SK-N-SH (cell line): Measurements from ENCODE around the gene NFATC3. TPM values are rescaled to one million over a fixed set of nuclear protein-coding genes. Genes with fewer than 3 reads are reported as not detected.

Source experiments
- CTCF ChIA-PET: fragments of 300-600, 350-600 bp; formaldehyde crosslinking; extraction: SDS; loops from one replicate; lab custom pipeline; 2021; lab: Yijun Ruan, JAX
- POLR2A ChIA-PET: fragments of 350-600 bp; sonication (Branson Sonifier 250); formaldehyde crosslinking; extraction: SDS; loops from one replicate; lab custom pipeline; 2020; ENCODE audit warnings: antibody characterized with exemption, inconsistent platforms; lab: Yijun Ruan, JAX
- DNase-seq: peaks from one replicate; pipeline ENCODE4 v3.0.0; 2012
- H2AFZ ChIP-seq: fragments of 200-600 bp; sonication (generic); 2 replicates; pipeline ENCODE4 v1.8.1; 2016; ENCODE audit warnings: antibody characterized with exemption, mild to moderate bottlenecking, low read depth
- H3F3A ChIP-seq: fragments of 200-600 bp; sonication (generic); replicated peaks from 2 replicates; pipeline ENCODE3; 2016; ENCODE audit warnings: antibody characterized with exemption, mild to moderate bottlenecking; ENCODE audit not compliant: insufficient read depth
- H3K27ac ChIP-seq, 2 experiments: fragments of 200-500 bp in 1 of 2; fragments of 200-600 bp in 1 of 2; sonication (Bioruptor generic) in 1 of 2; sonication (generic), shearing (Covaris generic) in 1 of 2; 2 replicates each; pipeline versions ENCODE4 v1.5.1 to v1.6.1; 2014 to 2016; ENCODE audit warnings: low read depth in 2 of 2, inconsistent platforms in 1 of 2, low read length in 1 of 2, mild to moderate bottlenecking in 1 of 2, mixed read lengths in 1 of 2
- H3K27me3 ChIP-seq: fragments of 200-600 bp; sonication (generic), shearing (Covaris generic); 2 replicates; pipeline ENCODE4 v1.6.1; 2016; ENCODE audit warnings: mixed run types; ENCODE audit not compliant: insufficient read depth
- H3K36me3 ChIP-seq, 2 experiments: fragments of 200-500 bp in 1 of 2; fragments of 200-600 bp in 1 of 2; sonication (Bioruptor generic) in 1 of 2; sonication (generic) in 1 of 2; replicated peaks in 1 of 2; 2 replicates each; pipeline versions ENCODE3 to v1.5.1; 2014 to 2016; ENCODE audit warnings: low read length in 1 of 2, mild to moderate bottlenecking in 1 of 2; ENCODE audit not compliant: insufficient read depth in 2 of 2, control insufficient read depth in 1 of 2
- H3K4me1 ChIP-seq, 2 experiments: fragments of 200-500 bp in 1 of 2; fragments of 200-600 bp in 1 of 2; sonication (Bioruptor generic) in 1 of 2; sonication (generic), shearing (Covaris generic) in 1 of 2; 2 replicates each; pipeline versions ENCODE4 v1.5.1 to v1.6.1; 2014 to 2016; ENCODE audit warnings: low read depth in 1 of 2, low read length in 1 of 2, mixed run types in 1 of 2; ENCODE audit not compliant: insufficient read depth in 2 of 2, control insufficient read depth in 1 of 2
- H3K4me2 ChIP-seq: fragments of 200-600 bp; sonication (generic), shearing (Covaris generic); 2 replicates; pipeline ENCODE4 v1.6.1; 2017; ENCODE audit warnings: mixed run types
- H3K4me3 ChIP-seq, 2 experiments: fragments of 200-500 bp in 1 of 2; fragments of 200-600 bp in 1 of 2; sonication (Bioruptor generic) in 1 of 2; sonication (generic), shearing (Covaris generic) in 1 of 2; 2 replicates each; pipeline versions ENCODE4 v1.5.1 to v1.8.1; 2014 to 2016; ENCODE audit warnings: low read depth in 2 of 2, inconsistent platforms in 1 of 2, low read length in 1 of 2, mild to moderate bottlenecking in 1 of 2, mixed read lengths in 1 of 2, moderate library complexity in 1 of 2
- H3K79me2 ChIP-seq: fragments of 200-600 bp; sonication (generic); 2 replicates; pipeline ENCODE4 v1.8.1; 2017; ENCODE audit warnings: mild to moderate bottlenecking; ENCODE audit not compliant: insufficient read depth
- H3K9ac ChIP-seq: fragments of 200-600 bp; sonication (generic); 2 replicates; pipeline ENCODE4 v1.6.1; 2017; ENCODE audit warnings: mixed run types
- H3K9me2 ChIP-seq: fragments of 200-600 bp; sonication (generic); 2 replicates; pipeline ENCODE4 v1.6.1; 2017; ENCODE audit warnings: mixed run types
- H3K9me3 ChIP-seq: fragments of 200-600 bp; sonication (generic); 2 replicates; pipeline ENCODE4 v1.6.1; 2017; ENCODE audit warnings: mixed run types, mild to moderate bottlenecking, moderate library complexity
- H4K20me1 ChIP-seq: fragments of 200-600 bp; sonication (generic); 2 replicates; pipeline ENCODE4 v1.6.1; 2017; ENCODE audit warnings: mild to moderate bottlenecking, mixed run types; ENCODE audit not compliant: insufficient read depth
- CHD2 ChIP-seq: fragments of 150-350 bp; IDR thresholded peaks from 2 replicates; pipeline ENCODE4 v1.6.1; 2018; ENCODE audit warnings: low read length; ENCODE audit not compliant: partially characterized antibody
- FOSL2 ChIP-seq: IDR thresholded peaks from 2 replicates; pipeline ENCODE4 v1.4.0; 2012; ENCODE audit warnings: low read depth, mild to moderate bottlenecking, moderate library complexity, borderline replicate concordance
- GABPA ChIP-seq: IDR thresholded peaks from 2 replicates; pipeline ENCODE4 v1.4.0; 2012; ENCODE audit warnings: low read depth, mild to moderate bottlenecking
- MAX ChIP-seq: IDR thresholded peaks from 2 replicates; pipeline ENCODE4 v1.4.0; 2012; ENCODE audit warnings: low read depth
- MEF2A ChIP-seq: IDR thresholded peaks from 2 replicates; pipeline ENCODE4 v1.4.0; 2012; ENCODE audit warnings: low read depth, borderline replicate concordance
- RAD21 ChIP-seq: IDR thresholded peaks from 2 replicates; pipeline ENCODE4 v1.6.1; 2012; ENCODE audit warnings: mild to moderate bottlenecking, low read length
- RXRA ChIP-seq: IDR thresholded peaks from 2 replicates; pipeline ENCODE4 v1.4.0; 2012; ENCODE audit warnings: low read depth, mild to moderate bottlenecking, borderline replicate concordance
- SMC3 ChIP-seq: IDR thresholded peaks from 2 replicates; pipeline ENCODE4 v1.6.1; 2012; ENCODE audit warnings: low read depth, low read length, improper control_type of control experiment
- USF1 ChIP-seq: IDR thresholded peaks from 2 replicates; pipeline ENCODE4 v1.4.0; 2012; ENCODE audit warnings: low read depth, borderline replicate concordance
- WGBS: methylation state at CpG from one replicate; pipeline ENCODE4 v1.1.6; 2017; ENCODE audit warnings: low lambda C conversion rate; 5-methylcytosine and 5-hydroxymethylcytosine counted together
- polyA plus RNA-seq, 3 experiments: library from polyadenylated mRNA; depleted of rRNA; stranded (reverse); fragments of >200 nt; gene quantifications; 2 replicates each; pipeline ENCODE4 v1.2.3, GENCODE V29; 2012
- TF ChIP-seq, protein P1 (sequence below): fragments of 200-600 bp; sonication (generic); IDR thresholded peaks from 2 replicates; pipeline ENCODE4 v1.6.1; 2017; ENCODE audit warnings: antibody characterized with exemption, mild to moderate bottlenecking, moderate library complexity
- TF ChIP-seq, protein P2 (sequence below): IDR thresholded peaks from 2 replicates; pipeline ENCODE4 v1.4.0; 2012; ENCODE audit warnings: low read depth, borderline replicate concordance

Gene NFATC3
- polyA plus RNA-seq, 1 of the 3 experiments (the other 2 are of a cell fraction) = 5.7 TPM

DNA sequence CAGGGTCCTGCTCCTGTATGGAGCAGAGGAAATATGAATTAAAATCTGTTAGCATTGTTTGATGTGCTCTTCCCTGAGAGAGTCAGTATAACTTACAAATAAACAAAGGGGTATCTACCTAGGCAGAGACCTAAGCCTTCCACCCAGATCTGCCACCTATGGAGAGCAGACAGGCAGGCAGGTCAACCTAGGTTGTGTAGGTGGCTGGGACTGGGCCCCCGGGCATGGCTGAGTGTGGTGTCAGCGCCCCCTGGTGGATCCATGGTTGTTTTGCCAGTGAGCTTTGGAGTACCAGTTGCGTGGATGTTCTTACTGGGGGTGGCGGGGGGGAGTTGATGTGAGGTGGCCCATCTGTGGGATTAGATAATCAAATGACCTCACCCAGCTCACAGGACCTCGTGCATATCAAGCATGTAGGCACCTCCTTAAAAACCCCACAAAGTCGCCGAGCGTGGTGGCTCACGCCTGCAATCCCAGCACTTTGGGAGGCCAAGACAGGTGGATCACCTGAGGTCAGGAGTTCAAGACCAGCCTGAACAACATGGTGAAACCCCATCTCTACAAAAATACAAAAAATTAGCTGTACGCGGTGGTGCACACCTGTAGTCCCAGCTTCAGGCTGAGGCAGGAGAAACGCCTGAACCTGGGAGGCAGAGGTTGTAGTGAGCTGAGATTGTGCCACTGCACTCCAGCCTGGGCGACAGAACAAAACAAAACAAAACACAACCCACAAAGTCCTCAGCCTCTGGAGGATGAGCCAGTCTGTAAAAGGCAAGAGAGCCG, 44.5 kb upstream of the NFATC3 start:
- CTCF ChIA-PET = interaction anchor here (0.6 to 3.6 kb wide), 55 partner anchors 8 to 526 kb away, joined by 3 to 29 read pairs (median 5); partner anchors contain the start of genes DDX28, DPEP3, DUS2 and NRN1L
- peak; percentile 82 for DNase-seq
- Histone ChIP-seq H3K4me3 (no peak overlapping the region), H3K9ac (no peak overlapping the region), H2AFZ (no peak overlapping the region), H3K9me3 (no peaks in the 10 kb centered on the region), H3K4me2 (no peak overlapping the region), H3K4me1 (no peaks in the 10 kb centered on the region), H3K36me3 (peaks cover 0 to 3% of the 10 kb centered on the region in 2 experiments), H3K27ac (no peak overlapping the region), H3K27me3 (no peaks in the 10 kb centered on the region), H3K79me2 (no peaks in the 10 kb centered on the region), H3K9me2 (no peaks in the 10 kb centered on the region), H4K20me1 (no peaks in the 10 kb centered on the region), H3F3A (no peaks in the 10 kb centered on the region)
- TF ChIP-seq, protein P1, sequence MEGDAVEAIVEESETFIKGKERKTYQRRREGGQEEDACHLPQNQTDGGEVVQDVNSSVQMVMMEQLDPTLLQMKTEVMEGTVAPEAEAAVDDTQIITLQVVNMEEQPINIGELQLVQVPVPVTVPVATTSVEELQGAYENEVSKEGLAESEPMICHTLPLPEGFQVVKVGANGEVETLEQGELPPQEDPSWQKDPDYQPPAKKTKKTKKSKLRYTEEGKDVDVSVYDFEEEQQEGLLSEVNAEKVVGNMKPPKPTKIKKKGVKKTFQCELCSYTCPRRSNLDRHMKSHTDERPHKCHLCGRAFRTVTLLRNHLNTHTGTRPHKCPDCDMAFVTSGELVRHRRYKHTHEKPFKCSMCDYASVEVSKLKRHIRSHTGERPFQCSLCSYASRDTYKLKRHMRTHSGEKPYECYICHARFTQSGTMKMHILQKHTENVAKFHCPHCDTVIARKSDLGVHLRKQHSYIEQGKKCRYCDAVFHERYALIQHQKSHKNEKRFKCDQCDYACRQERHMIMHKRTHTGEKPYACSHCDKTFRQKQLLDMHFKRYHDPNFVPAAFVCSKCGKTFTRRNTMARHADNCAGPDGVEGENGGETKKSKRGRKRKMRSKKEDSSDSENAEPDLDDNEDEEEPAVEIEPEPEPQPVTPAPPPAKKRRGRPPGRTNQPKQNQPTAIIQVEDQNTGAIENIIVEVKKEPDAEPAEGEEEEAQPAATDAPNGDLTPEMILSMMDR = peak; percentile 91
- no peak for TF ChIP-seq GABPA
- peak; percentile 69 for TF ChIP-seq SMC3
- TF ChIP-seq RAD21 = peak; percentile 84
- WGBS = 73% methylated on average over 13 of the region's 14 CpGs
- POLR2A ChIA-PET = interaction anchor here (1.2 kb wide), 1 partner anchor 106 kb away, joined by 4 read pairs; no protein-coding TSS in a partner anchor

DNA sequence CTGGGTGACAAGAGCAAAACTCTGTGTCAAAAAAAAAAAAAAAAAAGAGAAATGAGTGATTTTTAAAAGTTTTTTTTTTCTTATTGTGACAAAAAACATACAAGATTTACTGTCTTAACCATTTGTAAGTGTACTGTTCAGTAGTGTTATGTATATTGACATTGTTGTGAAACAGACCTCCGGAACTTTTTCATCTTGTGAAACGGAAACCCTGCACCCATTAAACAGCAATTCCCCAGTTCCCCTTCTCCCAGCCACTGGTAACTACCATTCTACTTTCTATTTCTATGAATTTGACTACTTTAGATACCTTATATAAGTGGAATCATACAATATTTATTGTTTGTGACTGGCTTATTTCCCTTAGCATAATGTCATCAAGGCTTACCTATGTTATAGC, 43.4 kb upstream of the NFATC3 start:
- no peak overlapping the region for H3K4me3 ChIP-seq
- TF ChIP-seq USF1 (no peak), RAD21 (no peak), MEF2A (no peak), CHD2 (no peak), GABPA (no peak), FOSL2 (no peak), RXRA (no peak), MAX (no peak)
- TF ChIP-seq, protein P2, sequence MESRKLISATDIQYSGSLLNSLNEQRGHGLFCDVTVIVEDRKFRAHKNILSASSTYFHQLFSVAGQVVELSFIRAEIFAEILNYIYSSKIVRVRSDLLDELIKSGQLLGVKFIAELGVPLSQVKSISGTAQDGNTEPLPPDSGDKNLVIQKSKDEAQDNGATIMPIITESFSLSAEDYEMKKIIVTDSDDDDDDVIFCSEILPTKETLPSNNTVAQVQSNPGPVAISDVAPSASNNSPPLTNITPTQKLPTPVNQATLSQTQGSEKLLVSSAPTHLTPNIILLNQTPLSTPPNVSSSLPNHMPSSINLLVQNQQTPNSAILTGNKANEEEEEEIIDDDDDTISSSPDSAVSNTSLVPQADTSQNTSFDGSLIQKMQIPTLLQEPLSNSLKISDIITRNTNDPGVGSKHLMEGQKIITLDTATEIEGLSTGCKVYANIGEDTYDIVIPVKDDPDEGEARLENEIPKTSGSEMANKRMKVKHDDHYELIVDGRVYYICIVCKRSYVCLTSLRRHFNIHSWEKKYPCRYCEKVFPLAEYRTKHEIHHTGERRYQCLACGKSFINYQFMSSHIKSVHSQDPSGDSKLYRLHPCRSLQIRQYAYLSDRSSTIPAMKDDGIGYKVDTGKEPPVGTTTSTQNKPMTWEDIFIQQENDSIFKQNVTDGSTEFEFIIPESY = no peak
- TF ChIP-seq, protein P1 = no peak
- H2AFZ ChIP-seq = no peak overlapping the region
- no peak overlapping the region for H3K9ac ChIP-seq
- H3K27ac ChIP-seq = no peak overlapping the region
- no peaks in the 10 kb centered on the region for H3F3A ChIP-seq
- no peaks in the 10 kb centered on the region for H3K9me3 ChIP-seq
- peaks cover 0 to 3% of the 10 kb centered on the region in 2 experiments for H3K36me3 ChIP-seq
- no peaks in the 10 kb centered on the region for H3K79me2 ChIP-seq
- H4K20me1 ChIP-seq = no peaks in the 10 kb centered on the region
- no peaks in the 10 kb centered on the region for H3K4me1 ChIP-seq
- ChIA-PET CTCF (interaction anchor here (1.4 to 3.5 kb wide), 8 partner anchors 10 to 148 kb away, joined by 3 to 15 read pairs (median 10); no protein-coding TSS in a partner anchor), POLR2A (no interaction called here)
- H3K9me2 ChIP-seq = no peaks in the 10 kb centered on the region
- H3K27me3 ChIP-seq = no peaks in the 10 kb centered on the region
- 91% methylated on average over 2 of the region's 2 CpGs for WGBS
- DNase-seq = no peak
- no peak overlapping the region for H3K4me2 ChIP-seq
